H54 (cell line): Measurements from ENCODE around the gene WTIP.

Experiments
- DNase-seq: peaks from one replicate; pipeline ENCODE4 v3.0.0; 2011; ENCODE audit warnings: low spot score, mixed read lengths; ENCODE audit not compliant: insufficient read length
- FAIRE-seq: peaks from 3 replicates; lab custom pipeline; 2011; peaks lifted over from hg19 to GRCh38; lab: Jason Lieb, UNC
- POLR2A ChIP-seq: IDR thresholded peaks from 2 replicates; pipeline ENCODE4 v1.6.1; 2011; ENCODE audit warnings: low read depth, mild to moderate bottlenecking, low read length

WTIP gene

DNA sequence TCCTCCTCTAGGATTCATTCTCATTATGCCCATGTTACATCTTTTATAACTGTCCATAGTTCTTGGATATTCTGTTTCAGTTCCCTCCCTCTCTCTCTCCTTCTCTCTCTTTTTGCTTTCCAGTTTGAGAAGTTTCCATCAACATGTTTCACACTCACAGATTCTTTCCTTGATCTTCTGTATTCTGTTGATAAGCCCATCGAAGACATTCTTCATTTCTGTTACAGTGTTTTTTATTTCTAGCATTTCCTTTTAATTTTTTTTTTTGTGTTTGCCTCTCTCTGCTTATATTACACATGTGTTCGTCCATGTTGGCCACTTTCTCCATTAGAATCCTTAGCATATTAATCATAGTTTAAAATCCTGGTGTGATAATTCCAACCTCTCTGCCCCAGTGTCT, 68.3 kb downstream of the WTIP start:
- FAIRE-seq (no peak), DNase-seq (no peak)
- no peak for TF ChIP-seq POLR2A

DNA sequence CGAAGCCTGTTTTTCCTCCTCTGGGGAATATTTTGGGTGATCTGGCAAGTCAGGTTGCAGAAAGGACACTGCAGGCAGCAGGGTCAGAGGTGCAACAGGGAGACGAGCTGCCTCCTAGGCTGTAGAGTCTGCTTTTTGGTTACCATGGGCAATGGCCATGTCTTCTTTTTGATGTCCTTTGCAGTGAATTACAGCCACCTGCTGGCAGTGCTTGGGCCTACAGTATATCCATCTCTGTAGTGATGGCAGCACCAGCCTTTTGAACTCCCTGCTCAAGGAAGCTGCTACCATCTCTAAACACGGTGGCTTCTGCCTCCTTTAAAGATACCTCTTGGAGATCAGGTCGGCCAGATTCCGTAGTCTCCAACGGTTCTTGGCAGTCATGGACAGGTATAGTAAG, 73.9 kb downstream of the WTIP start:
- DNase-seq (no peak), FAIRE-seq (no peak)
- TF ChIP-seq POLR2A, result no peak

DNA sequence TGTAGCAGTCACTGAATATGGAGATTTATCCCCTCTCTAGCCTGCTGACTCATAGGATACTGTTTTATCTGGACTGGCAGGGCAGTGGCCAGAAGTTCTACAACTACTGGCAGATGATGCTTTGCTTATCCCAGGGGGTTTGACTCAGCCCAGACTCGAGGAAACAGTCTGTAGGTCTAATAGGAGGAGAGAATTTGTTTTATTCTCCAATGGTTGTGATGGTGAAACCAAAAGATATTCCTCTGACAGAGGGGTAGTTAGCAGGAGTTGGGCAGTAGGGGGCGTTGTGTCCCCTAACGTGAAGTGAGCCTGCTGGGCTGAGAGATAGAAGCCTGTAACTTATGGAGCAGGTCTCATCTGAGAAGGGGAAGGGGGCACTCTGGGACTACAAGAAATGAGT, 74.9 kb downstream of the WTIP start:
- peak; percentile 11 for FAIRE-seq
- TF ChIP-seq POLR2A, result no peak
- no peak for DNase-seq

DNA sequence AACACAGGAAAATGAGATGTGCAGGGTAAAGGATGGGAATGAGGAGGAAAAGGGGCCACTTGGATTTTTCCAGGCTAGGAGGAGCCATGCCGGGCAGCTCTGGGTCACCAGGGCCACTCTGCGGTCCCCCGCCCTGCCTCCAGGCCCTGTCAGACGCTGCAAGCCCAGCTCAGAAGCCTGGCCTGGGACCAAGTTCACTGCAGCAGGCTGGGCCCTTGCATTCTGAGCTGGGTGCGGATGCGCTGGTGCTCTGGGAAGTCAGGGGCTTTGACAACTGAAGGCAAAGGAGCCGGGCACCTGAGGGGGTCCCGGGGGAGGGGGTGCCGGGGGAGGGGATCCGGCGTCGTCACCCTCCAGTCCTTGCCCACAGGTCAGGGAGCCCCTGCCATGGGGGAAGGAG, 77.5 kb downstream of the WTIP start:
- FAIRE-seq, result no peak
- DNase-seq, result no peak
- no peak for TF ChIP-seq POLR2A

DNA sequence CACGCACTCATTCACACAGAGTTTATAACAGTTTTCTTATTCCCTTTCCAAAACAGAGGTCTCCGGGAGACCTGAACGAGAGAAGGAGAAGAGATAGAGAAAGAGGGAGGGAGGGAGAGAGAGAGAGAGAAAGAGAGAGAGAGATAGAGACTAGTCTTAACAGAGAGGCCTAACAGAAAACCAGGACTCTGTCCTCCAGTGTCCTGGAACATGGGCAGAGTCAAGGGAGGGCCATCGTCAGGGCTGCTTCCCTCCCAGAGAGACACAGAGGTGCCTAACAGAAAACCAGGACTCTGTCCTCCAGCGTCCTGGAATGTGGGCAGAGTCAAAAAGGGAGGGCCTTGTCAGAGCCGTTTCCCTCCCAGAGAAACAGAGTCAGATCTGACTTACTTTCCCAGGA, 78.7 kb downstream of the WTIP start:
- FAIRE-seq (no peak), DNase-seq (no peak)
- TF ChIP-seq POLR2A, result no peak
